GM21576 (cell line): ENCODE measurements around the gene WDHD1.
"Not testable (repeated sequence)": the region's sequence is repeated elsewhere in the genome, so short reads cannot be mapped to it uniquely, and the experiment has no call there.

Experiments used
- ATAC-seq: cut with Tn5 transposase; IDR thresholded peaks from one replicate; pipeline ENCODE4 v1.9.1; 2021; ENCODE audit warnings: mild to moderate bottlenecking, moderate library complexity; ENCODE audit not compliant: unreplicated experiment

Gene WDHD1

GRCh38 chr14:54967496-54967895 lies 59.4 kb downstream of the WDHD1 start:
- no peak for ATAC-seq

GRCh38 chr14:54955143-54955542 lies 71.8 kb downstream of the WDHD1 start:
- no peak for ATAC-seq

GRCh38 chr14:54953609-54954008 lies 73.3 kb downstream of the WDHD1 start:
- ATAC-seq = not testable (repeated sequence)

- ATAC-seq = not testable (repeated sequence)
Measured at GRCh38 chr14:54952803-54953202, 74.1 kb downstream of the WDHD1 start.

GRCh38 chr14:54947230-54947629 lies 79.7 kb downstream of the WDHD1 start:
- ATAC-seq = no peak

GRCh38 chr14:54946500-54946899 lies 80.4 kb downstream of the WDHD1 start:
- ATAC-seq = no peak

GRCh38 chr14:54944737-54945391 lies 82.0 kb downstream of the WDHD1 start:
- no peak for ATAC-seq

GRCh38 chr14:54942913-54943312 lies 84.0 kb downstream of the WDHD1 start:
- ATAC-seq = no peak

GRCh38 chr14:54936816-54937215 lies 90.1 kb downstream of the WDHD1 start:
- no peak for ATAC-seq

- ATAC-seq = no peak
Measured at GRCh38 chr14:54935958-54936357, 90.9 kb downstream of the WDHD1 start.

- ATAC-seq = no peak
Measured at GRCh38 chr14:54935100-54935499, 91.8 kb downstream of the WDHD1 start.

- no peak for ATAC-seq
Measured at GRCh38 chr14:54933006-54933405, 93.9 kb downstream of the WDHD1 start.

- ATAC-seq = no peak
Measured at GRCh38 chr14:54931598-54932340, 95.1 kb downstream of the WDHD1 start.

GRCh38 chr14:54931101-54931500 lies 95.8 kb downstream of the WDHD1 start:
- no peak for ATAC-seq

GRCh38 chr14:54929556-54929955 lies 97.3 kb downstream of the WDHD1 start:
- no peak for ATAC-seq

GRCh38 chr14:54928216-54928615 lies 98.7 kb downstream of the WDHD1 start:
- no peak for ATAC-seq

GRCh38 chr14:54927551-54927950 lies 99.3 kb downstream of the WDHD1 start:
- no peak for ATAC-seq

- ATAC-seq = not testable (repeated sequence)
Measured at GRCh38 chr14:54926570-54926969, 100.3 kb downstream of the WDHD1 start.

GRCh38 chr14:54922598-54922997 lies 104.3 kb downstream of the WDHD1 start:
- ATAC-seq = no peak

GRCh38 chr14:54920052-54920451 lies 106.8 kb downstream of the WDHD1 start:
- ATAC-seq = no peak

GRCh38 chr14:54919330-54919729 lies 107.6 kb downstream of the WDHD1 start:
- no peak for ATAC-seq

- no peak for ATAC-seq
Measured at GRCh38 chr14:54918427-54918826, 108.5 kb downstream of the WDHD1 start.
